G401.6 (cell line): Measurements from ENCODE around the gene ADCY3.

Experiments used
- FAIRE-seq: peaks from 2 replicates; lab custom pipeline; 2012; peaks lifted over from hg19 to GRCh38; lab: Jason Lieb, UNC

The ADCY3 gene

DNA sequence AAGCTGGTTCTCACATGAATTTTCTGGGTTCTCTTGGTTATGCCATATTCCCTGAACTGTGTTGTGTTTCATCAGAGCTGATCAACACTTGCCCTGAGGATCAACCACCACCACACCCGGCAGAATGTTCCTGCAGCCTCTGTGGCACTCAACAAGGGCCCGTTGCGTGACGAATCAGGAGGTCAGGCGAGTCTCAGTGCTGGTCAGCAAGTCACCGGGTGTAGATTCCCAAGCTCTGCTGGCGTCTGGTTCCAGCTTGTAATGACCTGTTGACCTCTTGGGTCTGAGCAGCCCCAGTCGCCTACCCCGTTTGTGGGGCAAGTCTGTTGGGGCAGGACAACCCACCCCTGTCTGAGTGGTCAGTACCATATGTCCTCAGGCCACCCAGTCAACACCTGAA, 46.0 kb downstream of the ADCY3 start:
- FAIRE-seq, result no peak

DNA sequence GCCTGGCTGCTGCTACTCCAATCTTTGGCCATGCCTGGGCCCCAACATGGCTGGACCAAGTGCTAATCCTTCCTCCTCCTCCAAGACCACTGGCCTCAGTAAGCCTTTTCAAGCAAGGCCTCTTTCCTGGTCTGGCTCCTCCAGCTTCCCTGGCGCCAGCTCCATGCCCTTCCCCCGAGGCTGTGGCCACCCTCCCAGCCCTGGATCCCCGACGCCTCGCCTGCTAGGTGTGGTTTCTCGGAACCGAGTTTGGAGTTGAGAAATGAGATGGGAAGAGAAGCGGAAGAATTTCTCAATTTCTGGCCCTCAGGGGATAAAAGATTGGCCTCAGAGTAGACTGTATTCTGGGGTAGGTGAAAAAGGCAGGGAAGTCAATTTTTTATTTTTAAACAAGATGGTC, 46.4 kb downstream of the ADCY3 start:
- FAIRE-seq, result no peak

DNA sequence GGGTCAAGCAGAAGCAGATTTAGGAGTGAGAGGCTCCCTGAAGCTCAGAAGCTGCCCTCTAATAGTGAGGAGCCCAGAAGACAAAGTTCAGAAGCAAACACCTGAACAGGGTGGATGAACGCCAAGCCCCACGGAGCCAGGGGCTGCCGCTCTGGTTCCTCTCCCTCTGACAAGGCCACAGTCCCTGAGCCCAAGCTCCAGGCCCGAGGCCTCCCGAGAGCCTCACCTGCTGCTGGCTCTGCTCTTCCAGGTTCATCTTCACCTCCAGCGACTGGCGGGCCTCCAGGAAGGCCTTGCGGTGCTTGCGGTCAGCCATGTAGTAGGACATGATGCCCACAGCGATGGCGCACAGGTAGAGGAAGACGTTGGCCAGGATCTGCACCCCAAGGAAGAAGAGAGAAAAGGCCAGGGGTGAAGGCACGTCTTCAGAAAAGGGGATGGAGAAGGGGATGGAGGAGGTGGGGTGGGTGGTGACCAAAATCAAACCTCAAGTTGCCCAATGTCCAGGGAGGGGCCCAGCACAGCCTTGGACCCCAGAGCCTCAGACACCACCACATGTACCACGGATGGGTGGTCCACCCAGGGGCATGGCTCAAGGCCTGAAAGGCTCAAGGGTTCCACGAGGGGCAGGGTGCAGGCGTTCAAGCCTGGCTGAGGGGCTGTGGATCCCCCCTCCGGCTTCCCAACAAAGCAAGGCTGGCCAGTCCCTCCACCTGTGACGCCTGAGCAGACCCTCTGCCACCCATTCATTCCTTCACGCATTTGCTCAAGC, 47.5 kb downstream of the ADCY3 start:
- no peak for FAIRE-seq

DNA sequence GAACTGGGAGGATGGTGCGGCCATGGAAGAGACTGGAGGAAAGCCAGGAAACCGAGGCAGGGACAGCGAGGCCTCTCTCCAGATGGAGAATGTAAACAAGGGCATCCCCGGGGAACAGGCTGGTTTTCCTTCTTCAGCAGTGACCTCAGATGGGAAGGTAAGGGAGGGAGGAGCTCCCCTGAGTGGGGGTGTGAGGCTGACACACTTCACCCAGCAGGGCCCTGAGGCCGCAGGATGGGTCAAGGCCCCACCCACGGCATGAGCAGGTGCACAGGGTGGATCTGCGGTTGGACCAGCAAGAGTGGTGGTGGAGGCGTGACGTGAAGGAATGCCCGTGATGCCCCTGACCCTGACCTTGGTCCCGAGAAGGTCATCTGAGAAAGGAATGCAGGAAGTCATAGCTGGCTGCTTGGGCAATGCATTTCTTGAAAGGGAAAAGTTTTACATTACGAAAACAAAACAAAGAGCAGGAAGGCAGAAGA, 48.1 kb downstream of the ADCY3 start:
- no peak for FAIRE-seq

DNA sequence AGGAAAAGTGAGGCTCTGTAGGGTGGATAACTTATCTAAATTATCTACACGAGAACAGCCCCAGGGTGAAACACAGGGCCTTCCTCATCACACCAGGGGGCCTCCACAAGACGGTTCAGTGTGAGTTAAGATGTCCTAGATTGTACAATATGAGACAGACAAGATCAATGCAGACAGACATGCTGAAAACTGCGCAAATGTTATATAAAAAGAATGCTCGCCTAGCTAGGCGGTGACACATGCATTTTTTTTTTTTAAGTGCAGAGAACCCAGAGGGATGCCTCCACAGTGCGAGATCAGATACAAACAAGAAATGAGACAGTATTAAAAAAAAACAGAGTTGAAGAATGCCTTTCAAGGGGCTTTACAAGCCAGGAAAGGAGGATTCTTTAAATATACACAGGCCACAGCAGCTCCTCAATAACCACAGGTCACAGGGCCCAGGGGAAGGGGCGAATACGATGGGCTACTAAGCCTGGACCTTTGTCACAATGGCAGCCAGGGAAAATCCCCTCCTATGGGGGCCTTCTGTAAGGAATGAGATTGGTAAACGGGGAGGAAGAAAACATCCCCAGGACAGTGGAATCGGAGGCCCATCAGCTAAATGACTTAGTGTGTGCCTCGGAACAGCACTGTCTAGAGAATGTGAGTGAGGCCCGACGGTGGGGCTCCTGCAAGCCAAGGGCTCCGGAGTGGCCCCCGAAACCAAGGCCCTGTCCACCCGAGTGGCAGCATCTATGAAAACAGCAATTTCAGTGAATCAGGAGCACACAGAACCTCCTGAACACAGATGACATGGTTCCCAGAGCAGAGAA, 48.9 kb downstream of the ADCY3 start:
- FAIRE-seq, result no peak

DNA sequence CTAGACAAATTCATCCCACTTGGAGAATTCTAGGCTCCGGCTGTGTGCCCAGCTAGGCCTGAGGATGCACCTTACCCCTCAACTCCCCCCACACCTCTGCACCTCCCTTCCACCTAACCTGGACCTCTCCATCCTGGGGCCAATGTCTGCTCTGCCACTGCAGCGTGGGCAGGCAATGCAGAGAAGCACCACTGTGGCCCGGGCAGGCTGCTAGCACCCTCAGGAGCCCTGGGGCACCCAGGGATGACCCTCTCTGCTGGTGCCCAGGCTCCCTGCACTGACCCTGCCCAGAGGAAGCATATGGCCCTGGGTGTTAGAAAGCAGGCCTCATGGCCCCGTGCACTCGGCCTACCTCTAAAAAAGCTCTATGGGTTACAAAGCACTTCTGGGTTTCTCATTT, 49.6 kb downstream of the ADCY3 start:
- FAIRE-seq, result no peak

DNA sequence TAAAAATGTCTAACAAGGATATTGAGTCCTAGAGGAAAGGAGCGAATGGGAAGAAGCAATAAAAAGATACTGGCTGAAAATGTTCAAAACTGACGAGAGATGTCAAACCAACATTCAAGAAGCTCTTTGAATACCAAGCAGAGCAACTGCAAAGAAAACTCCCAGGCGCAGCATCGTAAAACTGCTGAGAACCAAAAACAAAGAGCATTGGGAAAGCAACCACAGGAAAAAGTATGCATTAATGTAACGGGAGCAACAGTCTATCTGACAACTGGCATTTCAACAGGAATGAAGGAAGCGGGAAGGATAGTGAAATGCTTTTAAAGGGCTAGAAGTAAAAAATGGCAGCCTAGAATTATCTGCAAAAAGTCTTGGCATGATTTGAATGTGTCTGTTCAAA, 53.1 kb downstream of the ADCY3 start:
- no peak for FAIRE-seq

DNA sequence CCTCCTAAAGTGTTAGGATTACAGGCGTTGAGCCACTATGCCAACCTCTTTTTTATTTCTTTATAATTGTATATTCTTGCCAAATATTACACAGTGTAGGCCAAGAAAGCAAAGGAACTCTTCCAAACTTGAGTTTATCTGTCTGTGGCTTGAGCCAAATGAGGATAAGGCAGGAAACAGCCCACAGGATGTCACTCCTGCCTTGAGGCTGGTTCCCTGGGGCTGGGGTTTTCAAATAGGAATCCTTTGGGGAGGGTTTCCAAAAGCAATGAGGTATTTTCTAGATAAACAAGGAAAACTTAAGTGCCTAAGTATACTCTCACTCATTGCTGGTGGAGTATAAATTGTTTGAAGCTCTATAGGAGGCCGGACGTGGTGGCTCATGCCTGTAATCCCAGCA, 56.4 kb downstream of the ADCY3 start:
- FAIRE-seq, result no peak

DNA sequence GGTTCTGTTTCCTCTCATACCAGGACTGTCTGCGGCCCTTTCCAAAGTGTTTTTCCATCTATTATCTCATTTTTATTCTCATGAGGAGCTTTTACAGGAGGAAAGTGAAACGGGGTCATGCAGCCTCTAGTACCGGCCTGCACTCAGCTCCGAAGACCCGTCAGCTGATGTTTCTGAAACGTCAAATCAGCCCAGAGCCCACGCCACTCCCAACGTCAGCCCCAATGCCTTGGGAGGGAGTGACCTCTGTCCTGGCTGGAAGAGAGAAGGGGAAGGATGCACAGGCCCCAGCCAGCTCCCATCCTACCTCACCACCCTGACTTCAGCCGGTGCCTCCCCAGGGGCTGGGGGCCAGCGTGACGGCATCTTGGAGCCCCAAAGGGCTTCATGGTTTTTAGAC, 58.5 kb downstream of the ADCY3 start:
- no peak for FAIRE-seq

DNA sequence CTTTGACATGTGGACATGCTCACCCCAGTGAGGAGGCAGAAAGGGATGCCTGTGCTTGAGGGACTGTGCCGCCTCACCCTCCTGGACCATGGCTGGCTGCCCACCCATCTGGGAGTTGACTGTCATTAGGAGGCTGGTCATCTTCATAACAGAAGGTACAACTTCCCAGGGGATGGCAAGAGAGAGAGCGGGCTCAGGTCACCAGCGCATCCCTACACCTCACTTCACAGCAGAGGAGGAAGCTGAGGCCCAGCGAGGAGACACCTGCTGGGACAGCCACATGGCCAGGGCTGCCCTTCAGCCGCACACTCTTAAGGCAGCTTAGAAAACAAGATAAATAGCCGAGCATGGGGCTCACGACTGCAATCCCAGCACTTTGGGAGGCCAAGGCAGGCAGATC, 59.4 kb downstream of the ADCY3 start:
- no peak for FAIRE-seq

DNA sequence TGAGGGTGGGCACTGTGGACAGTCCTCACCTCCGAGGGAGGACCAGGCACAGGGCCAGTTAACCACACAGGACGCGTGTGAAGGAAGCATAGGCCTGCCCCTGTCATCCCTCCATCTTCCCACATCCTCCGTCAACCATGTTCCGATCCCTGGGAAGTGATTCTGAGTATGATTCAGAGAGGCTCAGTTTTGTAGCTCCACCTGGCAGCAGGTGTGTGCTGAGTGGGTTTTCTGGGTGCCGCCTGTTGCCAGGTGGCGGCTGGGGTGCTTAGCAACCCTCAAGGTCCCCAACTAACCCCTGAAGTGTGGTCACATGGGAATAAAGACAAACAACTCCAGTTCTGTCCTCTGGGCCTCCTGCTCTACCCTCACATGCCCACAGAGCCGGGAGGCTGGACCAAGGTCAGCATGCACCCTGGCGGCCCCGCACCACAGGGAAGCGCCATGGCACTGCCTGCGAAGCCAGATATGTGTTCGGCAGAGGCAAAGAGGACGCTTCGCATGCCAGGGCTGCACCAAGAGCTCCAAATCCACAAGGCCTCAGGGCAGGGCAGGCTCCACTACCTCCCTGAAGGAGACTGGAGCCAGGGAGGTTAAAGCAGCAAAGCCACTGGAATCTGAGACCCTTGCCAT, 60.0 kb downstream of the ADCY3 start:
- FAIRE-seq, result no peak

DNA sequence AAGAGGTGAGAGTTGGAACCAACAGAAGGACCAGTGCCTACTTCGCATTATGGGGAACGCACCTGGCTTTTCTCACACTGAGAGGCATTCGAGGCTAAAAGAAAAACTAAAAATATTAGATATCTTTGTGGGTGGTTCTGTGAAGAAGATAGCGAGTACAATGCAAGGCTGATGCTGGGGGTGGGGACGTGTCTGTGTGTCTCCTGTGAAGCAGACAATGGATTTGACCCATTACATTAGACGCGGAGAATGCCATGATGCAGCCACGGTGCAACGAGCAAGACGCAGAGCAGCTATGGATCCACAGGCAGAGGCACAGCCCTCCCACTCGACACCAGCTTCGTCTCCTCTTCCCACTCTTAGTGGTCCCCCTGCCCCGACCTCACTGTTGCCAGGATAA, 61.0 kb downstream of the ADCY3 start:
- no peak for FAIRE-seq

DNA sequence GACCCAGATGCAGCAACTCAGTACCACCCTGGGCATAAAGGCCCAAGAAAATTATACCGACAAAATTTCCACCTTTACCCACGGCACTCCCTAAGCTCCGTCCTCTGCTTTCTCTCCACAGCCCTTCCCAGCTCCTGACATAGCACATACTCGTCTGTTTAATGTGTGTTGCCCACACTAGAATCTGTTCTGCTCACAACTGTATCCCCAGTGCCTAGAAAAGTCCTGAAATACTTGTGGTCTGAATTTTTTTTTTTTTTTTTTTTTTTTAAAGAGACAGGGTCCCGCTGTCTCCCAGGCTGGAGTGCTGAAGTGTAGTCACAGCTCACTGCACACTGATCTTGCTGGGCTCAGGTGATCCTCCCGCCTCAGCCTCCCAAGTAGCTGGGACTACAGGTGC, 62.3 kb downstream of the ADCY3 start:
- no peak for FAIRE-seq

DNA sequence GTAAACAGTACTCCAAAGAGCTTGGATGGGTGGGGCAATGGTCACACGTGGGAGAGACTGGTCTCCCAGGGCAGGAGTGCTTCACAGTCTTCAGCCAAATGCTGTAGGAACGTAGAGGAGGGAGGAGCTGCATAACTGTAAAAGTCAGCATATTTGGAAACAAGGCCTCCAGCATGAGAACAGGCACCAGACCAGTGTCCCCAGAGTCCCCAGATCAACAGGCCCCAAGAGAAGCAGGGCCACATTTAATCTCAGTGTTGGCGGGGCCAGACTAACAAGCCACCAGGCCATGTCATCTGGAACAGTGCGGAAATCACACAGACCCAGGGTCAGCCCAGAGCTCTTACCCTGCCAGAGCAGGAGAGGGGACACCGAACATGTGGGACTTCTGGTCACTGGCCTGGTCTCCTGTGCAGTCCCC, 63.2 kb downstream of the ADCY3 start:
- no peak for FAIRE-seq

DNA sequence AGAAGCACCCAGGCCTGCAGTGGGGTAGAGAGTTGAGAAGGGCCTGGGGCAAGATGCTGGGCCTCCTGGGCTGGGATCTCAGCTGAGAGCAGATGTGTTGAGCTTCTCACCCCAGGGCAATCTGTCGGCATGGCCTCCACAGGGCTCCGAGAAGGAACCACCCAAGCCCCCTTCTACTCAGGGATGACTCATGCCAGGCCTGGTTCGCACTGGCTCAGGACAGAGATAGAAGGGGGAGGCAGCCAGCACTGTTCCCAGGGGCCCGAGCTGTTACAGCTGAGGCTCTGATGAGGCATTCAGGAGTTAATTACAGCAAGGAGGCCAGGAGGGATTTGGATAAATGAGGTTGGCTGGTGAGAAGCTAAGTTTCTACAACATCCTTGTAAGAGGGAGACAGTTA, 64.3 kb downstream of the ADCY3 start:
- FAIRE-seq, result no peak

DNA sequence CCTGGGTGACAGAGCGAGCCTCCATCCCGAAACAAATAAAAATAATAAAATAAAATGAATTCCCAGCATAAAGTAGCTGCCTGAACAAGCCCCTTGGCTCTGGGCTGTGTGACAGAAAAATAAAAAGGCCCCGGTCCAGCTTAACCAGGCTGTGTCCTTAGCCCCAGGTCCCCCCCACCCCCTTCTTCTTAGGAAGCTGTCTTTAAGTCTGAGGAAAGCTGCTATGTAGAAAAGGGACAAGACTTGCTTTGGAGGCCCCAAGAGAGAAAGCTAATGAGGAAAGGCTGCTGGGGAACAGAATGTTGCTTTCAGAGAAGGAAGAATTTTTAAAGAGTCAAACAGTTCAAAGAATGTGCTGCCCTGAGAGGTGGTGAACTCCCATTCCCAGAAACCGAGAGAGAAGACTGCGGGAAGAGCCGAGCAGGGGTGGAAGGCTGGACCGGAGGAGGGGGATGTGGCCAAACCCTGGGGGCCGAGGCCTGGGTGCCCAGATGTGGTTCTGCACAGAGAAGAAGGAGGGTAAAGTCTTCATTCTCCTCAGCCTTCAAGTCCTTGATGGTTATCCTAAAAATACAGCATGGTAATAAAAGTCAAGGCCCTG, 64.9 kb downstream of the ADCY3 start:
- FAIRE-seq, result no peak

DNA sequence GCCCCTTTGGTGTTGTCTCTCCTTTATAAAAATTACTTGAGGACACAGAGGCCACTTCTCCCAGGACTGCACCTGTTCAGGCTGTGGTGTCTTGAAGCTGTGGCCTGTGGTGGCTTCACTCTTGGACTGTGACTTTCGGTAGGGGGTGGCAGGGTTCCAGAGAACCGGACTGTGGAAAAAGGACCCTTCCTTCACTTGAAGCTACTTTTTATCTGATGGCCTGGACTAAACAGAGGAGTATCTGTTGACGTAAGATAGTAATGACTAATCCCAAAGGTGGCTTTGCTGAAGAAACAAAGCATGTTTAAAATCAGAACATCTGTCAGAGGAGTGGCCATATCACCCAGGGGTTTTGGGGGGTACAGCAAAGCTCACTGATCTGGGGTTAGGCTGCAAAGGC, 66.0 kb downstream of the ADCY3 start:
- no peak for FAIRE-seq

DNA sequence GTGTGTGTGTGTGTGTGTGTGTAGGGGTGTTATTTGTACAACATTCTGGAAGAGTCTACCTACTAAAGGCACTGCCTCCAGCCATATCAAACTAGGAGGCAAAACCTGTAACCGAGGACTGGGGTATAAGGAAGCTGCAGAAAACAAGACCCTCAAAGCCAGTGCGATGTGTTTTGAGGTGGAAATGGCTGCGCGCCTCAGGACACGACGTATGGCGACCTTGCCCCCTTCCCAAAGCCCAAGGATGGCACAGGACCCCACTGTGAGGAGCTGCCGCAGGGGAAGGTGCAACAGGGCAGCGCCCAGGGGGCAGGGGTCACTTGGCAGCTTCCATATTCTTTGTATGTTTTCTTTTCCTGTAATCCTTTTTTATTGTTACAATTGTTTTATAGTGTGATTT, 67.0 kb downstream of the ADCY3 start:
- FAIRE-seq, result no peak

DNA sequence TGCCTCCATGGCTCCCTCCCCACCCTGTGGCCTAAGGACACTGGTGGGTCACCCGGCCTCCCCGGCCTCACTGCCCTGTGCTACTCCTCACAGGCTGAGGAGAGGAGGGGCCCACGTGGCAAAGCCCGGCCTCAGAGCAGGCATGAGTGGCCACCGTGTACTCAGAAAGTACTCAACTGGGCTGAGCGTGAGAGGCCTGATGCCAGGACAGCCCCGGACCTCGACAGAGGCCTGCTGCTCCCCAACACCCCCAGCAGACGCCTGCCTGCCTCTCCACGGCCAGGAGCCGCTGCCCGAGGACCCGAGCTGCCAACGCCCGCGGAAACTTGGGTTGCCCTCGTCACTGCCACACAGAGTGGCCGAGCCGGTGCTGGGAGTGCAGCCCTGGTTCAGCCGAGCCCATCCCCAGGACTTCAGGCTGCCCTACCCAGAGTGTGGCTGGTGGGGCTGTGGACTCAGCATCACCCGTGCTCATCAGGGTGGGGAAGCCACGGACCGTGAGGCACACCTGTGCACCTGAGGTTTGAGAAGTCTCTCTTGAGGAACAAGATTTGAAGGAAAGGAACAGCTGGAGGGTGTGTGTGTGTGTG, 67.5 kb downstream of the ADCY3 start:
- FAIRE-seq, result no peak

DNA sequence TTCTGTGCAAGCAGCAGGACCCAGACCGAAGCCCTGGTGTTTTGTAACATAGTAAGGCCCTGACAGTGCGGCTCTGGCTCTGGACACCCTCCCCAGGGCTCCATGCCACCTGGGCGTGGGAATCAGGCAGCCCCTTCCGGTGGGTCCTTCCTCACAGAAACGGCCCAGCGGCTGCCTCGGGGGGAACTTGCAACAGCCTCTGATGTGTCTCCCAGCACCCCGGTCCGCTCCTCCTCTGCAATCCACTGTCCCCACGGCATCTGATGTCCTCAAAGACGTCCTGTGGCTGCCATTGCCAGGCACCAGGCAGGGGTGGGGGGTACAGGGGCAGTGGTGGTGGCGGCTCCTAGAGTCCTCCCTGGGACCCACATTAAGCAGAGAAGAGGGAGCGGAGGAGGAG, 68.0 kb downstream of the ADCY3 start:
- FAIRE-seq, result no peak

DNA sequence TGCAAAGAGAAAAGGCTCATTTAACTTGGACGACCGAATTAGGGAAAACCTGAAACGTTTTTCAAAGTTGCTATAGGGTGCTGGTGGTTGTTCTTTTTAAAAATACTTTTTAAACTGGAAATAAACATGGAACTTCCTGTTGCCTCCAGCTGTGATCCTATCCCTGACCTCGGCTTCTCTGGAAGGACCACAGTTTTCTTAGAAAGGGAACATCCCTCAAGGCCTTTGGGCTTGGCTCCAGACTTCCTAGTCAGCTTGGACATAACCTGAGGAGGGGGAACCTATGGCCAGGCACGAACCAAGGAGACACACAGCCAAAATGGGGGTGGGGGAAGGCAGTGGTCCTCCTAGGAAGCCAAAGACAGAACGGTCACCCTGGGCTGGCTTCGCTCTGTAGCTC, 69.1 kb downstream of the ADCY3 start:
- no peak for FAIRE-seq

DNA sequence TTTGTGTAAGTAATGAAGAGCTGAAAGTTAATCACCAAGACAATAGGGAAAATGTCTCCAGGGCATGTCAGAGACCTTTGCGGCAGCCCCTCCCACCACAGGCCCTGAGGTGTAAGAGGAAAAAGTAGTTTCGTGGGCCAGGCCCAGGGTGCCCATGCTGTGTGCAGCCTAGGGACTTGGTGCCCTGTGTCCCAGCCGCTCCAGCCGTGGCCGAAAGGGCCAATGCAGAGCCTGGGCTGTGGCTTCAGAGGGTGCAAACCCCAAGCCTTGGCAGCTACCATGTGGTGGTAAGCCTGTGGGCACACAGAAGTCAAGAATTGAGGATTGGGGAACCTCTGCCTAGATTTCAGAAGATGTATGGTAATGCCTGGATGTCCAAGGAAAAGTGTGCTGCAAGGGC, 74.3 kb downstream of the ADCY3 start:
- FAIRE-seq, result no peak
